Loucy (cell line): ENCODE measurements around the gene IGF2BP2.

ENCODE experiments used
- EZH2phosphoT487 ChIP-seq: fragments of 200-600 bp; IDR thresholded peaks from 2 replicates; pipeline ENCODE4 v1.6.1; 2018; ENCODE audit warnings: antibody characterized with exemption, mild to moderate bottlenecking, moderate library complexity, borderline replicate concordance
- TF ChIP-seq, protein P1 (sequence below): fragments of 200-600 bp; sonication (generic); conservative IDR thresholded peaks from 2 replicates; pipeline ENCODE4 v1.5.1; 2014; ENCODE audit warnings: mild to moderate bottlenecking, antibody characterized with exemption, low read length

DNA sequence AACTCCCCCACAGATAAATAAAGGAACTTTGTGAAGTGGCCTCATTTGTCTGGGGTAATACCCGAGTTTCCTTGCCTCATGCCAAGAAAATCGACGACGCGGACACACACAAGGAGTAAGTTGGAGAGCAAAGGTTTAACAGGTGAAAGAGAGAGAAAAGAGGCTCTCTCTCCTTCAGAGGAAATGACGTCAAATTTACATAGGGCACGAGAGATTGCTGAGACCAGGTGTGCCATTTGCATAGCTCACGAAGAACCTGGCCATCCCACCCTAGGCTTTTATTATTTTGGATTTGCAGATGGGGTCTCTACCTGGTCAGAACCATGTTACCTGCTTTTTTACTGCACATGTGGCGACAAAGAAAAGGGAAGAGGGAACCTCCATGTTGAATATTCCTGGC is 49.3 kb upstream of the IGF2BP2 start:
- TF ChIP-seq, protein P1, sequence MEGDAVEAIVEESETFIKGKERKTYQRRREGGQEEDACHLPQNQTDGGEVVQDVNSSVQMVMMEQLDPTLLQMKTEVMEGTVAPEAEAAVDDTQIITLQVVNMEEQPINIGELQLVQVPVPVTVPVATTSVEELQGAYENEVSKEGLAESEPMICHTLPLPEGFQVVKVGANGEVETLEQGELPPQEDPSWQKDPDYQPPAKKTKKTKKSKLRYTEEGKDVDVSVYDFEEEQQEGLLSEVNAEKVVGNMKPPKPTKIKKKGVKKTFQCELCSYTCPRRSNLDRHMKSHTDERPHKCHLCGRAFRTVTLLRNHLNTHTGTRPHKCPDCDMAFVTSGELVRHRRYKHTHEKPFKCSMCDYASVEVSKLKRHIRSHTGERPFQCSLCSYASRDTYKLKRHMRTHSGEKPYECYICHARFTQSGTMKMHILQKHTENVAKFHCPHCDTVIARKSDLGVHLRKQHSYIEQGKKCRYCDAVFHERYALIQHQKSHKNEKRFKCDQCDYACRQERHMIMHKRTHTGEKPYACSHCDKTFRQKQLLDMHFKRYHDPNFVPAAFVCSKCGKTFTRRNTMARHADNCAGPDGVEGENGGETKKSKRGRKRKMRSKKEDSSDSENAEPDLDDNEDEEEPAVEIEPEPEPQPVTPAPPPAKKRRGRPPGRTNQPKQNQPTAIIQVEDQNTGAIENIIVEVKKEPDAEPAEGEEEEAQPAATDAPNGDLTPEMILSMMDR = no peak
- TF ChIP-seq EZH2phosphoT487 = no peak
